ENCODE results near the gene LHPP.

DNA sequence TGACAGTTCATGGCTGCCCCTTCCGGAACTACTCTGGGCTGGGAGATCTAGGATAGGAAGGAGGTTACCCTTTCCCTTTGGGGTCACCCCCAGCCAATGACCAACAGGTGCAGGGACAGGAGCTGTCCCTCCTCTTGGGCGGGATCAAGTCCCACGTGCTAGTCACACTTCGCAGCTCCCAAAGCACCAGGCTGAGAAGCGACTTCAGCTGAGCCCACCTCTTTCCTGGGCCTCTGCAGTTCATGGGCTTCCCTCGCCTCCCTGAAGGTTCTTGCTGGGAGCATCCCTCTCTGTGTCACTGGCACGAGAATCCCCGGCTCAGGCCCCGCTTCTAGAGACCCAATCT lies 167.0 kb downstream of the LHPP start:
- no peak for TF ChIP-seq POLR2A (IDR thresholded peaks at IDR 0.05; ENCODE audit: low read depth, low read length)
- TF ChIP-seq POLR2AphosphoS5 (IDR thresholded peaks at IDR 0.05; ENCODE audit: low read depth, low read length), result no peak
- TF ChIP-seq TAF1 (IDR thresholded peaks at IDR 0.05; ENCODE audit: borderline replicate concordance, low read depth, low read length), result no peak

Data from GM12892 (cell line).